ENCODE data around the gene DMD.

DMD gene

DNA sequence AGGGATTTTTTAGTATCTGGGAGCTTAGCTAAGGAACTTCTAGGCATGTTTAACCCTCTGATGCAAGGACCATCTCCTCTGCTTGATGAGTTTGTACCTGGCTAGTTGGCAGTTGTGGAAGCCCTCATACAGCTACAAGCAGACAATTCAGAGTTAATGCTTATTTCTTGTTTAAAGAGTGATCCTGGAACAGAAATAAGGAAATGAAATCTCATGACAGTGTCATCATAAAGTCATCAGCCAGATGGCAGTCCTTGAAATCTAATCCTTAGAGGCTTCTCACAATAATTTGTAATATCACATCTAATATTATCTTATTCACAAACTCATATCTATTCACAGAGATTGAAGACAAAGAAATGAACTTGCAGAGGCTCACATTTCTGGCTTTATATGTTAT, 1557.9 kb downstream of the DMD start:
- in situ Hi-C loops (cut with MboI; ENCODE audit: low sequenced_read_pairs, unreplicated experiment), result loop anchor here (25.0 kb wide), 3 partner anchors 441 to 916 kb away; no protein-coding TSS in a partner anchor
- no peak for DNase-seq (ENCODE audit: low spot score)
- TF ChIP-seq, protein P1, sequence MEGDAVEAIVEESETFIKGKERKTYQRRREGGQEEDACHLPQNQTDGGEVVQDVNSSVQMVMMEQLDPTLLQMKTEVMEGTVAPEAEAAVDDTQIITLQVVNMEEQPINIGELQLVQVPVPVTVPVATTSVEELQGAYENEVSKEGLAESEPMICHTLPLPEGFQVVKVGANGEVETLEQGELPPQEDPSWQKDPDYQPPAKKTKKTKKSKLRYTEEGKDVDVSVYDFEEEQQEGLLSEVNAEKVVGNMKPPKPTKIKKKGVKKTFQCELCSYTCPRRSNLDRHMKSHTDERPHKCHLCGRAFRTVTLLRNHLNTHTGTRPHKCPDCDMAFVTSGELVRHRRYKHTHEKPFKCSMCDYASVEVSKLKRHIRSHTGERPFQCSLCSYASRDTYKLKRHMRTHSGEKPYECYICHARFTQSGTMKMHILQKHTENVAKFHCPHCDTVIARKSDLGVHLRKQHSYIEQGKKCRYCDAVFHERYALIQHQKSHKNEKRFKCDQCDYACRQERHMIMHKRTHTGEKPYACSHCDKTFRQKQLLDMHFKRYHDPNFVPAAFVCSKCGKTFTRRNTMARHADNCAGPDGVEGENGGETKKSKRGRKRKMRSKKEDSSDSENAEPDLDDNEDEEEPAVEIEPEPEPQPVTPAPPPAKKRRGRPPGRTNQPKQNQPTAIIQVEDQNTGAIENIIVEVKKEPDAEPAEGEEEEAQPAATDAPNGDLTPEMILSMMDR (IDR thresholded peaks at IDR 0.05; ENCODE audit: borderline replicate concordance, control extremely low read depth, extremely low read depth, insufficient read depth, missing control alignments), result no peak

DNA sequence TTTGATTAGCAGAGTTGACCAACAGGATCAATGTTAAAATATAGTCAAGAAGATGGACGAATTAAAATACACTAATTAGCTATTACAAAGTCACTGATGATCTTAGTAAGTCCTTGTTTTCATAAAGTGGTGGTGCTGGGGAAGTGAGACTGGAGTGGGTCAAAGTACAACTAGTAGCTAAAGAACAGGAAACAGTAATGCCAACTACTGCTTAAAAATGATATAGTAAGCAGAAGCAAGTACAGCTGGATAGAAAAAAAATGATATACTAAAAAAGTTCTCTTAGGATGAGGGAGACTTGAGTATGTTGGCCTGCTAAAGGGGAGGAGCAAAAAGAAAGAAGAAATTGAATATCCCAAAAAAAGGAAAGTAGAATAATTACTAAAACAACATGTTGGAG, 1558.7 kb downstream of the DMD start:
- no peak for DNase-seq (ENCODE audit: low spot score)
- TF ChIP-seq, protein P1 (IDR thresholded peaks at IDR 0.05; ENCODE audit: borderline replicate concordance, control extremely low read depth, extremely low read depth, insufficient read depth, missing control alignments), result no peak
- in situ Hi-C loops (cut with MboI; ENCODE audit: low sequenced_read_pairs, unreplicated experiment), result loop anchor here (25.0 kb wide), 3 partner anchors 440 to 915 kb away; no protein-coding TSS in a partner anchor

DNA sequence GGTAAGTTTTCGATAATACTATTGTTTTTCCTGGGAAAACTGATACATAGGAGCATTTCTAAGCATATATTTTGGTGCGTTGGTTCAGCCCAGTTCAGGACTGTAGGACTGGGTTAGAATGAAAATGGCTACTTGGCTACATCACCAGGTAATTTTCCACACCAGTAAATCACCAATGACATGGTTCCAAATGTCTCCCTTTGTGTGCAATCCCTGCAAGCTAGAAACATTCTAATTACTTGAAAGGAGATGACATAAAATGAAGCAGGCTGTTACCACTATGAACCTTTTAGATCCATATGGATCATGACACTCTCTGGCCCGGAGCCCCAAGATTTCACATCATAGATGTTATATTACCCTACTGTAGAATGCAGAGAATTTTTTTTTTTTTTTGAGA, 1562.1 kb downstream of the DMD start:
- in situ Hi-C loops (cut with MboI; ENCODE audit: low sequenced_read_pairs, unreplicated experiment), result no loop called here
- DNase-seq (ENCODE audit: low spot score), result no peak
- TF ChIP-seq, protein P1 (IDR thresholded peaks at IDR 0.05; ENCODE audit: borderline replicate concordance, control extremely low read depth, extremely low read depth, insufficient read depth, missing control alignments), result no peak

DNA sequence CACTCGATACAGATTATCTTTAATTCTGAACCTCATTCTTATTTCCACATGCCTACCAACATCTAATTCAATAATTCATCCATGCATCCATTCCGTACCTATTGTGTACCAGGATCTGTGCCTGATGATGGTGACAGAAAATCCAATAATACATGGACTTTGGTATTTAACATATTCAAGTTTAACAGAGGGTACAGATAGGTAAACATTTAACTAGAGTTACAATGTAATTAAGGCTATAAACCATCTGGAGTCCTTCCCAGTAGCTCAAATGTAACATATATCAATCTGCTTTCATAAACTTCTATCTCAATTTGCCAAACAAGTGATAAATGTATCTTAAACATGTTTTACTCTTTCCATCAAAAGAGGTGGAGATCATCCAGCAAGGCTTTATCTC, 1578.0 kb downstream of the DMD start:
- DNase-seq (ENCODE audit: low spot score), result no peak
- TF ChIP-seq, protein P1 (IDR thresholded peaks at IDR 0.05; ENCODE audit: borderline replicate concordance, control extremely low read depth, extremely low read depth, insufficient read depth, missing control alignments), result no peak
- in situ Hi-C loops (cut with MboI; ENCODE audit: low sequenced_read_pairs, unreplicated experiment), result no loop called here

DNA sequence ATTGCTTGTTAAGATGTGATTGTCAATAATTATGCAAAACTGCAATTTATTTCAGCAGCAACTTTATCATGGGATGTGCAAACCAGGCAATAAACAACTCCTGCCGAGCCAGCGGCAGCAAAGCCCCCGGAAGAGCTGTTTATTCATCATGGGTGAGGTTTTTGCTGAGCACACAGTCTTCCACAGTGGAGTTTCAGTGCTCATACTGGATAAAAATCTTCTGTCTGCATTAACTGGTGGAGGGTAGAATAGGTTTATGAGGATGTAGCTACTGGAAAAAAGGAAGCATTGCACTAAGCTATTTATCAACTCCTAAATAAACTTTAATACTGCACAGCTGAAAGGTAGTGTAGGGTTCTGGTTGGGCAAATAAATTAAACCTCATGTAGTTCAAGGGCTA, 1582.2 kb downstream of the DMD start:
- TF ChIP-seq, protein P1 (IDR thresholded peaks at IDR 0.05; ENCODE audit: borderline replicate concordance, control extremely low read depth, extremely low read depth, insufficient read depth, missing control alignments), result no peak
- no peak for DNase-seq (ENCODE audit: low spot score)
- in situ Hi-C loops (cut with MboI; ENCODE audit: low sequenced_read_pairs, unreplicated experiment), result no loop called here

DNA sequence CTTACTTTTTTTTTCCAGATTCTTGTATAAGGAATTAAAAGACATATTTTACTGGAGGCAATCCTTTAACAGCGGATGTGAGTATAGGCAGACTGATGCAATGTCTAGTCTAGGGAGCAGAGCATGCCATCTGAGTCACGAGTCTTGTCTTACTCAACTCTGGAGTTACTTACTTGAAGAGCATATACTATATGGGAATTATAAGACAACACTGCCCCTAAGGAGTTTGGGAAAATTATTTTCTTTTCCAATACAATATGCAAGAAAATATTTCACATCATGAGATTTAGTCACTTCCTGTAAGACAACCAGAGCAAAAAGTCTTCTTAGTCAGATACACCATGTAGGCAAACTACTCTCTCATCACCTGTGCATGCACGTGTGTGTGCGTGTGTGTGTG, 1602.2 kb downstream of the DMD start:
- in situ Hi-C loops (cut with MboI; ENCODE audit: low sequenced_read_pairs, unreplicated experiment), result no loop called here
- TF ChIP-seq, protein P1 (IDR thresholded peaks at IDR 0.05; ENCODE audit: borderline replicate concordance, control extremely low read depth, extremely low read depth, insufficient read depth, missing control alignments), result no peak
- no peak for DNase-seq (ENCODE audit: low spot score)

DNA sequence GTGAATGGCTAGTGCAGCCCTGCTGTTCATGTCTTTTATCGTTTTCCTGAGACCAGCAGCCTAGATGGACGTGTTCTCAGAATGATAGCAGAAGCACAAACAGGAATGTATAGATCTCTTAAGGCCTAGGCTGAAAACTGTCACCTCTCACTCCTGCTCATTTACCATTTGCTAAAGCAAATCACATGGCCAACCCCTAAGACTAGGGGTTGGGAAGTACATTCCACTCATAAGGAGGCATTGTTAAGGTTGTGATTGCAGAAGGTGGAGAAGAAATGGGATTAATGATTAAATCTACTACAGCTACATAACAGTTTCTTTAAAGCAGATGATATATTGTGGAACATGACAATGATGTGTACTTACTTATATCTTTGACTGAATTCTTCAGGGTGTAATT, 1602.7 kb downstream of the DMD start:
- TF ChIP-seq, protein P1 (IDR thresholded peaks at IDR 0.05; ENCODE audit: borderline replicate concordance, control extremely low read depth, extremely low read depth, insufficient read depth, missing control alignments), result no peak
- no peak for DNase-seq (ENCODE audit: low spot score)
- in situ Hi-C loops (cut with MboI; ENCODE audit: low sequenced_read_pairs, unreplicated experiment), result no loop called here

All from GM13976 (cell line).